Suprapubic skin (tissue), 4 donors: ENCODE results near the gene NUDT12. TPM values are rescaled to one million over a fixed set of nuclear protein-coding genes. Genes with fewer than 3 reads are reported as not detected.

Source experiments
- DNase-seq, 2 donors: peaks; one replicate each; pipeline ENCODE4 v3.0.0-alpha.2; 2019; ENCODE audit warnings: low spot score in 2 of 2
- H3K27ac ChIP-seq: fragments of 200-600 bp; sonication (generic); one replicate; pipeline ENCODE4 v1.5.1; 2019
- H3K27me3 ChIP-seq: fragments of 200-600 bp; sonication (generic); one replicate; pipeline ENCODE4 v1.5.1; 2019
- H3K36me3 ChIP-seq: fragments of 200-600 bp; sonication (generic); one replicate; pipeline ENCODE4 v1.5.1; 2019
- H3K4me1 ChIP-seq: fragments of 200-600 bp; sonication (generic); one replicate; pipeline ENCODE4 v1.5.1; 2019
- H3K4me3 ChIP-seq: fragments of 200-600 bp; sonication (generic); one replicate; pipeline ENCODE4 v1.5.1; 2019; ENCODE audit warnings: mild to moderate bottlenecking
- H3K9me3 ChIP-seq: fragments of 200-600 bp; sonication (generic); one replicate; pipeline ENCODE4 v1.5.1; 2019
- CTCF ChIP-seq, 2 donors: fragments of 200-600 bp in 1 of 2; fragments of 450-650 bp in 1 of 2; sonication (generic) in 1 of 2; IDR thresholded peaks; one replicate each; pipeline ENCODE4 v1.5.1; 2016 to 2019; ENCODE audit warnings: antibody characterized with exemption in 2 of 2, mild to moderate bottlenecking in 1 of 2, moderate library complexity in 1 of 2
- EP300 ChIP-seq: sonication (generic); formaldehyde crosslinking; IDR thresholded peaks from one replicate; pipeline ENCODE4 v1.6.1; 2017; ENCODE audit warnings: antibody characterized with exemption
- POLR2A ChIP-seq, 2 donors: fragments of 450-650 bp; IDR thresholded peaks; one replicate each; pipeline ENCODE4 v1.6.1; 2017; ENCODE audit warnings: antibody characterized with exemption in 2 of 2, mild to moderate bottlenecking in 2 of 2, moderate library complexity in 2 of 2
- POLR2AphosphoS5 ChIP-seq, 3 donors: sonication (generic); formaldehyde crosslinking; IDR thresholded peaks; one replicate each; pipeline ENCODE4 v1.6.1; 2017; ENCODE audit warnings: antibody characterized with exemption in 3 of 3
- WGBS: methylation state at CpG from one replicate; pipeline ENCODE4 v1.1.5; 2018; 5-methylcytosine and 5-hydroxymethylcytosine counted together
- total RNA-seq, 4 donors: library from RNA; depleted of rRNA; stranded (reverse); fragments of >200 nt; gene quantifications; one replicate each; pipeline ENCODE4 v1.1.0, GENCODE V29; 2016

NUDT12 gene
- total RNA-seq, 4 donors from 2014 or later = 8.4 to 25.8 (median 12.6) TPM

GRCh38 chr5:103542441-103542840 lies 20.1 kb downstream of the NUDT12 start:
- Histone ChIP-seq H3K4me3 (no peak overlapping the region), H3K27ac (no peak overlapping the region), H3K27me3 (no peaks in the 10 kb centered on the region), H3K9me3 (no peaks in the 10 kb centered on the region), H3K4me1 (no peaks in the 10 kb centered on the region), H3K36me3 (no peaks in the 10 kb centered on the region)
- no peak for DNase-seq
- TF ChIP-seq CTCF (IDR thresholded peaks at IDR 0.05) = no peak
- no peak for TF ChIP-seq EP300
- no peak for TF ChIP-seq POLR2AphosphoS5 (IDR thresholded peaks at IDR 0.05)
- TF ChIP-seq POLR2A (IDR thresholded peaks at IDR 0.05) = no peak

- Histone ChIP-seq H3K4me3 (no peak overlapping the region), H3K27me3 (no peaks in the 10 kb centered on the region), H3K27ac (no peak overlapping the region), H3K9me3 (no peaks in the 10 kb centered on the region), H3K36me3 (no peaks in the 10 kb centered on the region), H3K4me1 (no peaks in the 10 kb centered on the region)
- DNase-seq = no peak
- TF ChIP-seq POLR2A (IDR thresholded peaks at IDR 0.05) (no peak), CTCF (IDR thresholded peaks at IDR 0.05) (no peak), EP300 (no peak), POLR2AphosphoS5 (IDR thresholded peaks at IDR 0.05) (no peak)
- WGBS = 83% methylated on average over 3 of the region's 3 CpGs
Observed at GRCh38 chr5:103541569-103541968, 21.0 kb downstream of the NUDT12 start.

- no peaks in the 10 kb centered on the region for H3K36me3 ChIP-seq
- H3K27ac ChIP-seq = no peak overlapping the region
- 93% methylated on average over 2 of the region's 2 CpGs for WGBS
- H3K9me3 ChIP-seq = no peaks in the 10 kb centered on the region
- H3K4me1 ChIP-seq = no peaks in the 10 kb centered on the region
- no peaks in the 10 kb centered on the region for H3K27me3 ChIP-seq
- no peak for DNase-seq
- no peak for TF ChIP-seq POLR2AphosphoS5 (IDR thresholded peaks at IDR 0.05)
- TF ChIP-seq EP300 = no peak
- no peak for TF ChIP-seq POLR2A (IDR thresholded peaks at IDR 0.05)
- no peak for TF ChIP-seq CTCF (IDR thresholded peaks at IDR 0.05)
- no peak overlapping the region for H3K4me3 ChIP-seq
Observed at GRCh38 chr5:103541114-103541513, 21.5 kb downstream of the NUDT12 start.

- no peak for DNase-seq
- TF ChIP-seq POLR2A (IDR thresholded peaks at IDR 0.05) = no peak
- TF ChIP-seq EP300 = no peak
- TF ChIP-seq POLR2AphosphoS5 (IDR thresholded peaks at IDR 0.05) = no peak
- no peak for TF ChIP-seq CTCF (IDR thresholded peaks at IDR 0.05)
- WGBS = 58% methylated on average over 3 of the region's 3 CpGs
- H3K4me3 ChIP-seq = no peak overlapping the region
- no peaks in the 10 kb centered on the region for H3K27me3 ChIP-seq
- H3K4me1 ChIP-seq = no peaks in the 10 kb centered on the region
- H3K27ac ChIP-seq = no peak overlapping the region
- H3K9me3 ChIP-seq = no peaks in the 10 kb centered on the region
- no peaks in the 10 kb centered on the region for H3K36me3 ChIP-seq
Observed at GRCh38 chr5:103539376-103540330, 22.9 kb downstream of the NUDT12 start.

- WGBS = 90% methylated on average over 2 of the region's 2 CpGs
- DNase-seq = no peak
- no peak for TF ChIP-seq POLR2AphosphoS5 (IDR thresholded peaks at IDR 0.05)
- no peak for TF ChIP-seq POLR2A (IDR thresholded peaks at IDR 0.05)
- no peak for TF ChIP-seq CTCF (IDR thresholded peaks at IDR 0.05)
- no peak for TF ChIP-seq EP300
- Histone ChIP-seq H3K4me1 (no peaks in the 10 kb centered on the region), H3K27me3 (no peaks in the 10 kb centered on the region), H3K27ac (no peak overlapping the region), H3K9me3 (no peaks in the 10 kb centered on the region), H3K36me3 (no peaks in the 10 kb centered on the region), H3K4me3 (no peak overlapping the region)
Observed at GRCh38 chr5:103532086-103532734, 30.4 kb downstream of the NUDT12 start.
